Measurements from ENCODE around the gene GGACT. TPM values are rescaled to one million over a fixed set of nuclear protein-coding genes. Genes with fewer than 3 reads are reported as not detected.

GGACT gene
- total RNA-seq, 1 experiment from 2014 or later = 2.6 TPM

DNA sequence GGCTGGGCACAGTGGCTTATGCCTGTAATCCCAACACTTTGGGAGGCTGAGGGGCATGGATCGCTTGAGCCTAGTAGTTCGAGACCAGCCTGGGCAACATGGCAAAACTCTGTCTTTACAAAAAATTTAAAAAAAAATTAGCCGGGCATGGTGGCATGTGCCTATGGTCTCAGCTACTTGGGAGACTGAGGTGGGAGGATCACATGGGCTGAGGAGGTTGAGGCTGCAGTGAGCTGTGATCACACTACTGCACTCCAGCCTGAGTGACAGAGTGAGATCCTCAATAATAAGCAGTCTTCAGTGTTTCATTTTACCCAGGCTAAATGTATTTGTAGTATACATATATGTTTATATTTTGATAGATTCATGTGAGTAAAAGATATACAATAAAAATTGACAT is 85.0 kb downstream of the GGACT start:
- BruUV-seq (replicated peaks) = no TSS peak
- Mint-ChIP-seq H3K4me3 (ENCODE audit: low read depth, unreplicated experiment) (no peak overlapping the region), H3K9me3 (ENCODE audit: low read depth, unreplicated experiment) (no peaks in the 10 kb centered on the region), H3K27ac (ENCODE audit: unreplicated experiment) (no peak overlapping the region), H3K27me3 (ENCODE audit: unreplicated experiment) (no peaks in the 10 kb centered on the region), H3K36me3 (ENCODE audit: insufficient read depth, unreplicated experiment) (no peaks in the 10 kb centered on the region), H3K4me1 (ENCODE audit: low read depth, unreplicated experiment) (no peaks in the 10 kb centered on the region)
- TF ChIP-seq, protein P1, sequence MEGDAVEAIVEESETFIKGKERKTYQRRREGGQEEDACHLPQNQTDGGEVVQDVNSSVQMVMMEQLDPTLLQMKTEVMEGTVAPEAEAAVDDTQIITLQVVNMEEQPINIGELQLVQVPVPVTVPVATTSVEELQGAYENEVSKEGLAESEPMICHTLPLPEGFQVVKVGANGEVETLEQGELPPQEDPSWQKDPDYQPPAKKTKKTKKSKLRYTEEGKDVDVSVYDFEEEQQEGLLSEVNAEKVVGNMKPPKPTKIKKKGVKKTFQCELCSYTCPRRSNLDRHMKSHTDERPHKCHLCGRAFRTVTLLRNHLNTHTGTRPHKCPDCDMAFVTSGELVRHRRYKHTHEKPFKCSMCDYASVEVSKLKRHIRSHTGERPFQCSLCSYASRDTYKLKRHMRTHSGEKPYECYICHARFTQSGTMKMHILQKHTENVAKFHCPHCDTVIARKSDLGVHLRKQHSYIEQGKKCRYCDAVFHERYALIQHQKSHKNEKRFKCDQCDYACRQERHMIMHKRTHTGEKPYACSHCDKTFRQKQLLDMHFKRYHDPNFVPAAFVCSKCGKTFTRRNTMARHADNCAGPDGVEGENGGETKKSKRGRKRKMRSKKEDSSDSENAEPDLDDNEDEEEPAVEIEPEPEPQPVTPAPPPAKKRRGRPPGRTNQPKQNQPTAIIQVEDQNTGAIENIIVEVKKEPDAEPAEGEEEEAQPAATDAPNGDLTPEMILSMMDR (IDR thresholded peaks at IDR 0.05; ENCODE audit: unreplicated experiment) = no peak
- intact Hi-C loops (cut with micrococcal nuclease; ENCODE audit: unreplicated experiment) = no loop called here
- CTCF ChIA-PET = no interaction called here
- DNase-seq = no peak

DNA sequence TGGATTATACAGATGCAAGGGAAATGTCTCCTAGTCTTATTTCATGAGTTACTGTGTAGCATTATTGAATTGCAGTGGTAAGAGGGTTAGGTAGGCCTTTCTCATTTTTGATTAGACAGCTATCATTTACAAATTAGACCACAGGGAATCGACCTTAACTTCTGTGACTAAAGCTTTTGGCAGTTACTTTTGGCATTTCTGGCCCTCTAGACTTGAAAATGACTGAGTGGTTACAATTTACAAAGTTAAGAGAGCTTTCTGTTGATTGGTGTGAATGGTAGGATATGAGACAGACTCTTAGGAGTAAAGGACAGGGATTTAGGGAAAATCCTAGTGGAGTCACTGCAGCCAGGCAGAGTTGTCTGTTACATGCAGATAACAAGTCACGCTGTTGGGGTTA is 86.1 kb downstream of the GGACT start:
- BruUV-seq (replicated peaks) = no TSS peak
- CTCF ChIA-PET = no interaction called here
- Mint-ChIP-seq H3K36me3 (ENCODE audit: insufficient read depth, unreplicated experiment) (no peaks in the 10 kb centered on the region), H3K4me3 (ENCODE audit: low read depth, unreplicated experiment) (no peak overlapping the region), H3K4me1 (ENCODE audit: low read depth, unreplicated experiment) (no peaks in the 10 kb centered on the region), H3K9me3 (ENCODE audit: low read depth, unreplicated experiment) (no peaks in the 10 kb centered on the region), H3K27me3 (ENCODE audit: unreplicated experiment) (no peaks in the 10 kb centered on the region), H3K27ac (ENCODE audit: unreplicated experiment) (no peak overlapping the region)
- TF ChIP-seq, protein P1 (IDR thresholded peaks at IDR 0.05; ENCODE audit: unreplicated experiment) = no peak
- no peak for DNase-seq
- intact Hi-C loops (cut with micrococcal nuclease; ENCODE audit: unreplicated experiment) = no loop called here

DNA sequence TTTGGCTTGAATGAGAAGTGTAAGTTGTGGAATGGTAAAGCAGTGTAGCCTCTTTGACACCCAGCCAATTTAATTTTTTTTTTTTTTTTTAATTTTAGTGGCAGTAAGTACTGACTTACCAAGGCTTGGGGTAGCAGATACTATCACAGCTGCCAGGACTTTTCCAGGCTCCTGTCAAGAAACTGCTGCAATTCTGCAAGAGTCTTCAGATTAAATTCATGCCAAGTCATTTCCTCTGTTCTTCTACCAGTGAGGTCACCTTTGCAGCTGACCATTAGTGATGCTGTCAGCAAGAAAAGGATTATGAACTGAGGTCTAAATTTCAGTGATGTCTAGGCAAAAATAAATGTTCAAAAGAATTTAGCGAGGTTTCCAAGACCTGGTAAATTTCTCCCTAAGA is 91.2 kb downstream of the GGACT start:
- no TSS peak for BruUV-seq (replicated peaks)
- H3K9me3 Mint-ChIP-seq (ENCODE audit: low read depth, unreplicated experiment) = no peaks in the 10 kb centered on the region
- CTCF ChIA-PET = no interaction called here
- no peaks in the 10 kb centered on the region for H3K27me3 Mint-ChIP-seq (ENCODE audit: unreplicated experiment)
- TF ChIP-seq, protein P1 (IDR thresholded peaks at IDR 0.05; ENCODE audit: unreplicated experiment) = no peak
- no peaks in the 10 kb centered on the region for H3K36me3 Mint-ChIP-seq (ENCODE audit: insufficient read depth, unreplicated experiment)
- H3K27ac Mint-ChIP-seq (ENCODE audit: unreplicated experiment) = no peak overlapping the region
- intact Hi-C loops (cut with micrococcal nuclease; ENCODE audit: unreplicated experiment) = no loop called here
- no peak overlapping the region for H3K4me3 Mint-ChIP-seq (ENCODE audit: low read depth, unreplicated experiment)
- no peak for DNase-seq
- no peaks in the 10 kb centered on the region for H3K4me1 Mint-ChIP-seq (ENCODE audit: low read depth, unreplicated experiment)

DNA sequence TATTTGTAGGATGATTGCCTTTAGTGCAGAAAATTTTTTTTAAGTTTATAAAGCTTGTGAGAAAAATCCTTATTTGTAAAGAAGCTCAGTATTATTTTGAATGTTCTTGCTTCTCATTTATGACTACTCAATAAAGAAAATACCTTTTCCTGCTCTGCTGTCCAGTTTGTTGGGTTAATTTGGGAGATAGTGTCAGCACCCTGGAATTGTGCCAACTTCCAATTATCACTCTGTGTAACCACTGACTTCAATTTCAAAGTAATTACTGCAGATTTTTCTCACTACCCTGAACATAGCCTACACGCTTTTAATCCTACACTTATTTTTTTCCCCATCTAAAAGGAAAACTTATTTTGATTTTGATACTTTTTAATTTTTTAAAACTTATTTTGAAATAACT is 93.1 kb downstream of the GGACT start:
- Mint-ChIP-seq H3K36me3 (ENCODE audit: insufficient read depth, unreplicated experiment) (no peaks in the 10 kb centered on the region), H3K4me3 (ENCODE audit: low read depth, unreplicated experiment) (no peak overlapping the region), H3K9me3 (ENCODE audit: low read depth, unreplicated experiment) (no peaks in the 10 kb centered on the region), H3K4me1 (ENCODE audit: low read depth, unreplicated experiment) (no peaks in the 10 kb centered on the region), H3K27ac (ENCODE audit: unreplicated experiment) (no peak overlapping the region), H3K27me3 (ENCODE audit: unreplicated experiment) (no peaks in the 10 kb centered on the region)
- intact Hi-C loops (cut with micrococcal nuclease; ENCODE audit: unreplicated experiment) = no loop called here
- CTCF ChIA-PET = no interaction called here
- no peak for DNase-seq
- TF ChIP-seq, protein P1 (IDR thresholded peaks at IDR 0.05; ENCODE audit: unreplicated experiment) = no peak
- BruUV-seq (replicated peaks) = no TSS peak

DNA sequence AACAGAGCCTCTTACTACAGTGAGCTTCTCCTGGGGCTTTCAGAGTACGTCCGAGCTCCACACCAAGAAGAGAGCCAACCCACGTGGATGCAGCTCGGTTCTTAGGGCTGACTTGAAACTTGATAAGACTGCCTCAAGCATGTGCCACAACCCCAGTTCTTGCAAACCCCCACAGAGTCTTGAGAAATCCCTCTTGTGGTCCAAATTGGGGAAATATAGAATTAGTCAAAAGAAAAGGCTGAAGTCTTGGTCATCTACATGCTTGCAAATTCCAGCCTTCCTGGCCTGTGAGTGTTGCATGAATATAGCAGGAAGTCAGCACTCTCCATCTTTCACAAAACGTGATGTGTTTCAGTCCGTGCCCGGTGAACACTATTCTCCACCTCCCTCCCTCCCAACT is 95.2 kb downstream of the GGACT start:
- TF ChIP-seq, protein P1 (IDR thresholded peaks at IDR 0.05; ENCODE audit: unreplicated experiment) = no peak
- Mint-ChIP-seq H3K4me3 (ENCODE audit: low read depth, unreplicated experiment) (no peak overlapping the region), H3K27me3 (ENCODE audit: unreplicated experiment) (no peaks in the 10 kb centered on the region), H3K27ac (ENCODE audit: unreplicated experiment) (no peak overlapping the region), H3K36me3 (ENCODE audit: insufficient read depth, unreplicated experiment) (no peaks in the 10 kb centered on the region), H3K4me1 (ENCODE audit: low read depth, unreplicated experiment) (no peaks in the 10 kb centered on the region), H3K9me3 (ENCODE audit: low read depth, unreplicated experiment) (no peaks in the 10 kb centered on the region)
- intact Hi-C loops (cut with micrococcal nuclease; ENCODE audit: unreplicated experiment) = no loop called here
- BruUV-seq (replicated peaks) = no TSS peak
- CTCF ChIA-PET = no interaction called here
- DNase-seq = no peak

All from Calu3 (cell line).